Head of caudate nucleus (tissue), 42 donors: ENCODE results near the gene CRYL1.

Source experiments
- DNase-seq, 42 donors: peaks; one replicate each; pipeline versions ENCODE4 v3.0.0 to v3.0.0-alpha.2; 2020 to 2021; ENCODE audit warnings: mixed read lengths in 7 of 42
- intact Hi-C: fragments of 100-400 bp; cut with DNase I; formaldehyde crosslinking; loops from one replicate; pipeline ENCODE4 v1.15.0; 2022

Gene CRYL1

GRCh38 chr13:20472531-20472930 lies 53.1 kb downstream of the CRYL1 start:
- DNase-seq: no peak
- intact Hi-C loops: no loop called here

GRCh38 chr13:20470136-20470535 lies 55.5 kb downstream of the CRYL1 start:
- intact Hi-C loops: no loop called here
- DNase-seq: peak in 8 of 42 donors; percentile 13 to 53 (median 30)

GRCh38 chr13:20466371-20466770 lies 59.3 kb downstream of the CRYL1 start:
- intact Hi-C loops: no loop called here

GRCh38 chr13:20465218-20465879 lies 60.3 kb downstream of the CRYL1 start:
- intact Hi-C loops: no loop called here
- peak in 3 of 42 donors; percentile 23 to 27 (median 23) for DNase-seq

More at GRCh38 chr13:20466371-20466770, 59.3 kb downstream of the CRYL1 start:
- DNase-seq: no peak

GRCh38 chr13:20462921-20463320 lies 62.7 kb downstream of the CRYL1 start:
- intact Hi-C loops: no loop called here
- DNase-seq: no peak

- intact Hi-C loops: no loop called here
- DNase-seq: no peak
Measured at GRCh38 chr13:20462533-20462915, 63.1 kb downstream of the CRYL1 start.

GRCh38 chr13:20461860-20462532 lies 63.7 kb downstream of the CRYL1 start:
- DNase-seq: no peak
- intact Hi-C loops: no loop called here

- DNase-seq: no peak
Measured at GRCh38 chr13:20461481-20461859, 64.2 kb downstream of the CRYL1 start.

GRCh38 chr13:20460761-20461160 lies 64.9 kb downstream of the CRYL1 start:
- no peak for DNase-seq
- intact Hi-C loops: no loop called here

More at GRCh38 chr13:20461481-20461859, 64.2 kb downstream of the CRYL1 start:
- intact Hi-C loops: no loop called here

GRCh38 chr13:20457670-20458069 lies 68.0 kb downstream of the CRYL1 start:
- no peak for DNase-seq
- intact Hi-C loops: no loop called here

- intact Hi-C loops: no loop called here
- no peak for DNase-seq
Measured at GRCh38 chr13:20456737-20457136, 68.9 kb downstream of the CRYL1 start.

GRCh38 chr13:20451397-20451796 lies 74.3 kb downstream of the CRYL1 start:
- no peak for DNase-seq
- intact Hi-C loops: no loop called here

GRCh38 chr13:20448470-20448869 lies 77.2 kb downstream of the CRYL1 start:
- DNase-seq: no peak
- intact Hi-C loops: no loop called here

- intact Hi-C loops: no loop called here
- no peak for DNase-seq
Measured at GRCh38 chr13:20446900-20447299, 78.8 kb downstream of the CRYL1 start.

GRCh38 chr13:20446405-20446804 lies 79.3 kb downstream of the CRYL1 start:
- DNase-seq: no peak
- intact Hi-C loops: no loop called here

- no peak for DNase-seq
- intact Hi-C loops: no loop called here
Measured at GRCh38 chr13:20442798-20443381, 82.8 kb downstream of the CRYL1 start.

GRCh38 chr13:20442375-20442774 lies 83.3 kb downstream of the CRYL1 start:
- intact Hi-C loops: no loop called here
- DNase-seq: no peak

GRCh38 chr13:20441879-20442278 lies 83.8 kb downstream of the CRYL1 start:
- no peak for DNase-seq
- intact Hi-C loops: no loop called here

GRCh38 chr13:20441056-20441455 lies 84.6 kb downstream of the CRYL1 start:
- intact Hi-C loops: no loop called here
- DNase-seq: peak in 4 of 42 donors; percentile 31 to 69 (median 40)

GRCh38 chr13:20439261-20439660 lies 86.4 kb downstream of the CRYL1 start:
- no peak for DNase-seq
- intact Hi-C loops: no loop called here

GRCh38 chr13:20438801-20439200 lies 86.9 kb downstream of the CRYL1 start:
- DNase-seq: no peak
- intact Hi-C loops: no loop called here
